Kidney (tissue), 14 donors: ENCODE measurements around the gene FBXO27. TPM values are rescaled to one million over a fixed set of nuclear protein-coding genes. Genes with fewer than 3 reads are reported as not detected.

Experiments
- DNase-seq, 5 donors: peaks; one replicate each; pipeline ENCODE4 v3.0.0-alpha.2; 2013 to 2020
- FAIRE-seq: peaks from 2 replicates; lab custom pipeline; 2012; peaks lifted over from hg19 to GRCh38; lab: Jason Lieb, UNC
- H3K27ac ChIP-seq, 2 donors: one replicate each; pipeline ENCODE4 v1.7.0; 2013; ENCODE audit warnings: low read depth in 2 of 2, low read length in 2 of 2, inconsistent platforms in 1 of 2
- H3K27me3 ChIP-seq: one replicate; pipeline ENCODE4 v1.7.1; 2013; ENCODE audit warnings: low read length, inconsistent platforms; ENCODE audit not compliant: control insufficient read depth, insufficient read depth
- H3K36me3 ChIP-seq, 3 donors: one replicate each; pipeline versions ENCODE4 v1.7.0 to v1.7.1; 2013; ENCODE audit warnings: low read length in 3 of 3, control low read depth in 1 of 3, inconsistent platforms in 1 of 3; ENCODE audit not compliant: insufficient read depth in 3 of 3, control insufficient read depth in 2 of 3
- H3K4me1 ChIP-seq, 3 donors: one replicate each; pipeline versions ENCODE4 v1.7.0 to v1.7.1; 2013; ENCODE audit warnings: low read length in 3 of 3, inconsistent platforms in 1 of 3, low read depth in 1 of 3; ENCODE audit not compliant: control insufficient read depth in 2 of 3, insufficient read depth in 2 of 3
- H3K4me3 ChIP-seq, 3 donors: one replicate each; pipeline versions ENCODE4 v1.7.0 to v1.8.1; 2013; ENCODE audit warnings: low read length in 3 of 3, control low read depth in 1 of 3, inconsistent platforms in 1 of 3
- H3K9ac ChIP-seq, 3 donors: one replicate each; pipeline versions ENCODE4 v1.7.0 to v1.7.1; 2013; ENCODE audit warnings: low read length in 3 of 3, control low read depth in 1 of 3, inconsistent platforms in 1 of 3
- H3K9me3 ChIP-seq, 3 donors: one replicate each; pipeline versions ENCODE4 v1.7.0 to v1.7.1; 2013; ENCODE audit warnings: low read length in 3 of 3, control low read depth in 1 of 3, inconsistent platforms in 1 of 3; ENCODE audit not compliant: control insufficient read depth in 2 of 3, insufficient read depth in 1 of 3
- CTCF ChIP-seq: IDR thresholded peaks from 3 replicates; pipeline ENCODE4 v1.5.1; 2012; ENCODE audit warnings: mild to moderate bottlenecking, moderate library complexity, borderline replicate concordance; ENCODE audit not compliant: insufficient read depth; ENCODE audit errors: extremely low read depth
- intact Hi-C: fragments of 100-400 bp; cut with DNase I; formaldehyde crosslinking; loops from one replicate; pipeline ENCODE4 v1.11.1; 2022
- polyA plus RNA-seq: library from polyadenylated mRNA; stranded (reverse); fragments of 350-450 nt; fragmentation: Illumina TruSeq; extraction: RNeasy Lipid Tissue Mini Kit (QIAGEN cat#74804); gene quantifications from one replicate; pipeline ENCODE4 v1.2.3, GENCODE V29; 2014; ENCODE audit warnings: low read depth, low replicate concordance; ENCODE audit not compliant: insufficient read depth
- total RNA-seq: library from RNA; stranded (reverse); fragmentation: NEBNext Ultra II Directional; extraction: Animal tissue kit (Norgen Biotek cat#: 25700); gene quantifications from one replicate; pipeline ENCODE4 v1.2.1, GENCODE V29; 2021
- donor health status: control.
- donor health status: control.
- donor health status: control.
- donor health status: control.
- donor health status: control.
- donor health status: DM: yes; HTN: yes; CAD: no.
- donor health status: Normal renal cell carcinoma (clear cell type).

The FBXO27 gene
- total and polyA plus RNA-seq, 2 donors from 2014 or later, result 7.8 to 8.3 TPM

- no peaks in the 10 kb centered on the region for H3K9me3 ChIP-seq
- no peak overlapping the region for H3K4me3 ChIP-seq
- H3K4me1 ChIP-seq, result no peaks in the 10 kb centered on the region
- FAIRE-seq (no peak), DNase-seq (no peak)
- no peaks in the 10 kb centered on the region for H3K36me3 ChIP-seq
- intact Hi-C loops, result no loop called here
- no peaks in the 10 kb centered on the region for H3K27me3 ChIP-seq
- TF ChIP-seq CTCF, result no peak
- no peak overlapping the region for H3K9ac ChIP-seq
- H3K27ac ChIP-seq, result no peak overlapping the region
These were observed 24.2 kb downstream of the FBXO27 start for GRCh38 chr19:39008137-39008536.

GRCh38 chr19:39007096-39007495 lies 25.3 kb downstream of the FBXO27 start:
- no peak for TF ChIP-seq CTCF
- Histone ChIP-seq H3K4me1 (no peaks in the 10 kb centered on the region), H3K27me3 (no peaks in the 10 kb centered on the region), H3K4me3 (no peak overlapping the region), H3K27ac (no peak overlapping the region), H3K36me3 (no peaks in the 10 kb centered on the region), H3K9me3 (no peaks in the 10 kb centered on the region), H3K9ac (no peak overlapping the region)
- intact Hi-C loops, result no loop called here
- no peak for FAIRE-seq
- peak in 2 of 5 donors; percentile 14 to 28 for DNase-seq

GRCh38 chr19:39004403-39004802 lies 27.9 kb downstream of the FBXO27 start:
- no peak overlapping the region for H3K9ac ChIP-seq
- no peak for TF ChIP-seq CTCF
- H3K4me1 ChIP-seq, result no peaks in the 10 kb centered on the region
- no peaks in the 10 kb centered on the region for H3K36me3 ChIP-seq
- no peak overlapping the region for H3K27ac ChIP-seq
- H3K4me3 ChIP-seq, result no peak overlapping the region
- intact Hi-C loops, result no loop called here
- FAIRE-seq (no peak), DNase-seq (no peak)
- H3K27me3 ChIP-seq, result no peaks in the 10 kb centered on the region
- no peaks in the 10 kb centered on the region for H3K9me3 ChIP-seq

GRCh38 chr19:39003796-39004195 lies 28.6 kb downstream of the FBXO27 start:
- H3K9ac ChIP-seq, result no peak overlapping the region
- no peak for TF ChIP-seq CTCF
- intact Hi-C loops, result no loop called here
- H3K27me3 ChIP-seq, result no peaks in the 10 kb centered on the region
- no peak overlapping the region for H3K27ac ChIP-seq
- H3K36me3 ChIP-seq, result no peaks in the 10 kb centered on the region
- H3K4me3 ChIP-seq, result no peak overlapping the region
- H3K4me1 ChIP-seq, result no peaks in the 10 kb centered on the region
- H3K9me3 ChIP-seq, result no peaks in the 10 kb centered on the region
- DNase-seq, result no peak
- no peak for FAIRE-seq
